GM10266 (cell line): ENCODE data around the gene PTPN5.

Experiments
- DNase-seq: peaks from one replicate; pipeline ENCODE4 v3.0.0; 2012; ENCODE audit errors: extremely low spot score
- TF ChIP-seq, protein P1 (sequence below): IDR thresholded peaks from 2 replicates; pipeline ENCODE4 v1.5.1; 2012; ENCODE audit warnings: mild to moderate bottlenecking, low read depth; ENCODE audit not compliant: control insufficient read depth, insufficient read depth; ENCODE audit errors: missing control alignments

The PTPN5 gene

DNA sequence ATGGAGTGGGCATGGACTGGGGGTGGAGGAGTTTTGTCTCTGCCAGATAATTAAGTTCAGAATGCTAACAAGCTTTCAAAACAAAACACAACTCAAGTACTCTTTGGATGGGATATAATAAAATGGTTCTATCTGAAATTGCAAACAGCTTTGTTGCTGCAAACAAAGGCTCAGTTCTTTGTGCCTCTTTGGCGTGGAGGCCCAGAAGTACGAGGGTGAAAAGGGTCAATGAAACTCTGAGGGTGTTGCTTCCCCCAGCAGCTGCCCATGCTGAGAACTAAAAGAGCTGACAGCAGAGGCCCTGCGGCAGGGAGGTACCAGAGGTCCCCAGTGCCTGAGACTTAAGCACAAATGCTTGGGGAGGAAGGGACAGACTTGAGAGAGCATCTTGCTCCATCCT, 39.1 kb downstream of the PTPN5 start:
- TF ChIP-seq, protein P1, sequence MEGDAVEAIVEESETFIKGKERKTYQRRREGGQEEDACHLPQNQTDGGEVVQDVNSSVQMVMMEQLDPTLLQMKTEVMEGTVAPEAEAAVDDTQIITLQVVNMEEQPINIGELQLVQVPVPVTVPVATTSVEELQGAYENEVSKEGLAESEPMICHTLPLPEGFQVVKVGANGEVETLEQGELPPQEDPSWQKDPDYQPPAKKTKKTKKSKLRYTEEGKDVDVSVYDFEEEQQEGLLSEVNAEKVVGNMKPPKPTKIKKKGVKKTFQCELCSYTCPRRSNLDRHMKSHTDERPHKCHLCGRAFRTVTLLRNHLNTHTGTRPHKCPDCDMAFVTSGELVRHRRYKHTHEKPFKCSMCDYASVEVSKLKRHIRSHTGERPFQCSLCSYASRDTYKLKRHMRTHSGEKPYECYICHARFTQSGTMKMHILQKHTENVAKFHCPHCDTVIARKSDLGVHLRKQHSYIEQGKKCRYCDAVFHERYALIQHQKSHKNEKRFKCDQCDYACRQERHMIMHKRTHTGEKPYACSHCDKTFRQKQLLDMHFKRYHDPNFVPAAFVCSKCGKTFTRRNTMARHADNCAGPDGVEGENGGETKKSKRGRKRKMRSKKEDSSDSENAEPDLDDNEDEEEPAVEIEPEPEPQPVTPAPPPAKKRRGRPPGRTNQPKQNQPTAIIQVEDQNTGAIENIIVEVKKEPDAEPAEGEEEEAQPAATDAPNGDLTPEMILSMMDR: no peak
- DNase-seq: no peak

GRCh38 chr11:18750944-18751343, 40.7 kb downstream of the PTPN5 start:
- TF ChIP-seq, protein P1: no peak

DNA sequence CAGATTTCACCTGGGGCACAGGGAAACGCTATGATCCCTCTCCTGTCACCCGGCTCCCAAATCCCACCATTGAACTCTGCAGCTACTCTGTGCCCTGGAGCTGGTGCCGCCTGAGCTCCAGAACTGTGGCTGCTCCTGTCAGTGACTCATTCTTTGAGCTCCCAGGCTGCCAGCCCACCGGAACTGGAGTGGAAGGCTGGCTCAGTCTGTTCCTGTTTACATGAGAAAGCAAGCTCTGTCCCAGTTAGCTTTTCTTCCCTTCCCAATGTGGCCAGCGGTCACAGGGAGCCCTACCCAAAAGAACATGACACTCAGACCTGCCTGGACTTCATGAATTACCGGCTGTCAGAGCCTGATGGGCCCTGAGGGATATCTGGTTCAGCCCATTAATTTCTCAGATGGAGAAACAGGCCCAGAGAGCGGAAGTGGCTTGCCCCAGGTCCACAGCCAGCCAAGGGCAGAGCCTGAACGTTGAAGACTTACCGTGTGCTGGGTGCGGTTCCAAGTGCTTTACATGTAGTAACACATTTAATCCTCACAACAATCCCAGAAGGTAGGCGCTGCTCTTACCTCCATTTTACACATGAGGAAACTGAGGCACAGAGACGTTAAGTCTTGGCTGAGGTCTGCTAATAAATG, 41.8 kb downstream of the PTPN5 start:
- TF ChIP-seq, protein P1: no peak
- no peak for DNase-seq

More at GRCh38 chr11:18750944-18751343, 40.7 kb downstream of the PTPN5 start:
- DNase-seq: no peak

GRCh38 chr11:18748766-18749365, 42.7 kb downstream of the PTPN5 start:
- TF ChIP-seq, protein P1: no peak
- DNase-seq: no peak

DNA sequence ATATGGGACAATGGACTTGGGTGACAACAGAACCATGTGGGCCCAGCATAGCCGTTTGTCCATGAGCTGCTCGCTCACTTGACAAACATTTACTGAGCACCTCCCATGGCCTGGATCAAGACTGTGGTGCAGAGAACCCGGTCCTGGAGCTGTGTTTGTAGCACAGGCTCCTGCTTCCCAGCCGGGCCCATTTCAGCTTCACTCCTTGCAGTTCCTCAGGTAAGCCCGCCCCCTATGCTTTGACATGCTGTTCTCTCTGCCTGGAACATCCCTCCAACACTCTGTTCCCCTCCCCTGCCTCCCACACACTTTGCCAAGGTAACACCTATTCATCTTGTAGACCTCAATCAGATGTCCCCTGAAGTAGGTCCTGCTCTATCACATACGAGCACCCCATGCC, 46.3 kb downstream of the PTPN5 start:
- TF ChIP-seq, protein P1: no peak
- no peak for DNase-seq

DNA sequence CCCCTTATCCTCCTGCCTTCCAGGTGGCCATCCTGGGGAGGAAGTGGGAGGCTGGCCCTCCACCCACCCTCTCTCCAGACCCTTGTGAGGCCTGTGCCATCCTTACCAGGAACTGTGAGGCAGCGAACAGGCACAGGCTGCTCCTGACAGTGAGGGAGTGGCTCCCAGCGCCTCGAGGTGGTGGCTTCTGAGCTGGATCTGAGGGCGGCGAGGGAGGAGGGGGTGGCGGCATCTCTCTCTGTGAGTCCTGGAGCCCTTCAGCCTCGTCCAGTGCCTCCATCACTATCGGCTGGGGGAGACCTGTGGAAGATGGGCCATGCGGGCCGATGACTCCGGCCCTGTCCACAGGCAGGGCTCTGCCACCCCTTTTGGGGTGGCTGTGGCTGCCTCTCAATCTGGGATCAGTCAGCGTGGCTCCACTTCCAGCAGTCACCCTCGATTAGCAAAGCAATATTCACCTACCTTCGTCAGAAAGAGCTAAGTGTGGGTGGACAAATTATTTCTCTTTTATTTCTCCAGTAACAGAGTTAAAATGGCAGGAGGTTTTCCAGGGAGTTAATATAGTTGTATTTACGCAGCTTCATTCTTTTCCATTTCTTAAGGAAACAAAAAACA, 47.6 kb downstream of the PTPN5 start:
- no peak for DNase-seq
- TF ChIP-seq, protein P1: no peak

DNA sequence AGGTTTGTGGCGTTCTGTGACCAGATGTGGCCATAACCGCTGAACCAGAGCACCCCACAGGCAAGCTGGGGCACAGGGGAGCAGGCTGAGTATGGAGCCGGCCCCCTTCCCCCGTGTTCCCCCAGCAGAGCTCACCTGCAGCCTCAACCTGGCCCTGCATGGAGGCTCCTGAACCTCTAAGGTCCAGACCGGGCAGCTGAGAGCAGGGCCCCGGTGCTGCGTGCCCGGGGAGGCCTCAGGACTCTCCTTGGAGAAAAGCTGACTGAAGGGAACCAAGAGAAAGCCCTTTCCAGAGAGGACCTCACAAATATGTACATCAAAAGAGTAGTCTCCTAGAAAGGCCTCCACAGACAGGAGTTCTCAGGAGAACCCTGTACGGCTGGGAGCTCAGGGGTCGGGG, 48.2 kb downstream of the PTPN5 start:
- no peak for DNase-seq
- TF ChIP-seq, protein P1: no peak
